Parathyroid adenoma (tissue), 2 donors: ENCODE measurements around the gene SLC7A6.

Source experiments
- H2AFZ ChIP-seq: fragments of 300-600 bp; sonication (generic); one replicate; pipeline ENCODE4 v1.7.0; 2017; ENCODE audit warnings: antibody characterized with exemption, mild to moderate bottlenecking
- H3K27ac ChIP-seq: fragments of 300-600 bp; sonication (generic); one replicate; pipeline ENCODE4 v1.7.0; 2017
- H3K27me3 ChIP-seq: fragments of 300-600 bp; sonication (generic); one replicate; pipeline ENCODE4 v1.7.0; 2017; ENCODE audit warnings: low read length; ENCODE audit not compliant: control insufficient read depth, insufficient read depth
- H3K36me3 ChIP-seq: fragments of 300-600 bp; sonication (generic); one replicate; pipeline ENCODE4 v1.7.0; 2017; ENCODE audit warnings: low read length; ENCODE audit not compliant: control insufficient read depth, insufficient read depth
- H3K4me1 ChIP-seq: fragments of 300-600 bp; sonication (generic); one replicate; pipeline ENCODE4 v1.7.0; 2017; ENCODE audit warnings: control low read depth
- H3K4me2 ChIP-seq: fragments of 300-600 bp; sonication (generic); one replicate; pipeline ENCODE4 v1.7.0; 2017; ENCODE audit warnings: low read length
- H3K4me3 ChIP-seq: fragments of 300-600 bp; sonication (generic); one replicate; pipeline ENCODE4 v1.7.0; 2017; ENCODE audit warnings: low read depth, low read length
- H3K79me2 ChIP-seq: fragments of 300-600 bp; sonication (generic); one replicate; pipeline ENCODE4 v1.7.0; 2017; ENCODE audit warnings: control low read depth
- H3K9ac ChIP-seq: fragments of 300-600 bp; sonication (generic); one replicate; pipeline ENCODE4 v1.7.0; 2017; ENCODE audit warnings: mild to moderate bottlenecking
- H3K9me3 ChIP-seq: fragments of 300-600 bp; sonication (generic); one replicate; pipeline ENCODE4 v1.7.0; 2017; ENCODE audit warnings: low read length; ENCODE audit not compliant: control insufficient read depth
- CTCF ChIP-seq: fragments of 300-600 bp; sonication (generic); IDR thresholded peaks from one replicate; pipeline ENCODE4 v1.7.0; 2017; ENCODE audit warnings: antibody characterized with exemption, mild to moderate bottlenecking
- donor health status: primary hyperparathyroidism.

Gene SLC7A6

GRCh38 chr16:68272507-68273209, 8.3 kb downstream of the SLC7A6 start:
- Histone ChIP-seq H3K27me3 (no peaks in the 10 kb centered on the region), H3K79me2 (no peaks in the 10 kb centered on the region), H2AFZ (no peak overlapping the region), H3K36me3 (no peaks in the 10 kb centered on the region), H3K4me2 (no peak overlapping the region), H3K4me1 (peaks cover 3% of the 10 kb centered on the region), H3K4me3 (no peak overlapping the region), H3K27ac (no peak overlapping the region), H3K9ac (no peak overlapping the region), H3K9me3 (no peaks in the 10 kb centered on the region)
- TF ChIP-seq CTCF, result no peak

GRCh38 chr16:68273459-68273858, 9.1 kb downstream of the SLC7A6 start:
- H3K4me3 ChIP-seq, result no peak overlapping the region
- TF ChIP-seq CTCF, result no peak
- H3K4me1 ChIP-seq, result peaks cover 3% of the 10 kb centered on the region
- no peaks in the 10 kb centered on the region for H3K79me2 ChIP-seq
- no peak overlapping the region for H3K27ac ChIP-seq
- H3K9me3 ChIP-seq, result no peaks in the 10 kb centered on the region
- H3K27me3 ChIP-seq, result no peaks in the 10 kb centered on the region
- no peak overlapping the region for H3K4me2 ChIP-seq
- no peak overlapping the region for H2AFZ ChIP-seq
- no peaks in the 10 kb centered on the region for H3K36me3 ChIP-seq
- H3K9ac ChIP-seq, result no peak overlapping the region

GRCh38 chr16:68273896-68274295, 9.6 kb downstream of the SLC7A6 start:
- Histone ChIP-seq H3K9ac (no peak overlapping the region), H3K79me2 (no peaks in the 10 kb centered on the region), H3K9me3 (no peaks in the 10 kb centered on the region), H3K36me3 (no peaks in the 10 kb centered on the region), H3K4me2 (no peak overlapping the region), H2AFZ (no peak overlapping the region), H3K4me1 (peaks cover 3% of the 10 kb centered on the region), H3K27me3 (no peaks in the 10 kb centered on the region), H3K4me3 (no peak overlapping the region), H3K27ac (no peak overlapping the region)
- no peak for TF ChIP-seq CTCF

GRCh38 chr16:68274441-68274840, 10.1 kb downstream of the SLC7A6 start:
- Histone ChIP-seq H3K9me3 (no peaks in the 10 kb centered on the region), H3K9ac (no peak overlapping the region), H3K27me3 (no peaks in the 10 kb centered on the region), H3K79me2 (no peaks in the 10 kb centered on the region), H3K27ac (no peak overlapping the region), H3K4me2 (no peak overlapping the region), H2AFZ (no peak overlapping the region), H3K36me3 (no peaks in the 10 kb centered on the region), H3K4me3 (no peak overlapping the region), H3K4me1 (peaks cover 3% of the 10 kb centered on the region)
- TF ChIP-seq CTCF, result no peak

GRCh38 chr16:68275611-68276191, 11.4 kb downstream of the SLC7A6 start:
- H3K9ac ChIP-seq, result no peak overlapping the region
- H3K9me3 ChIP-seq, result no peaks in the 10 kb centered on the region
- H3K4me1 ChIP-seq, result peaks cover 3% of the 10 kb centered on the region
- H2AFZ ChIP-seq, result no peak overlapping the region
- H3K27ac ChIP-seq, result no peak overlapping the region
- no peaks in the 10 kb centered on the region for H3K27me3 ChIP-seq
- no peak for TF ChIP-seq CTCF
- H3K4me3 ChIP-seq, result no peak overlapping the region
- H3K36me3 ChIP-seq, result no peaks in the 10 kb centered on the region
- no peak overlapping the region for H3K4me2 ChIP-seq
- no peaks in the 10 kb centered on the region for H3K79me2 ChIP-seq
